HG03460 (cell line): Measurements from ENCODE around the gene CDH8.

Experiments
- ATAC-seq: cut with Tn5 transposase; IDR thresholded peaks from one replicate; pipeline ENCODE4 v1.9.1; 2021; ENCODE audit not compliant: unreplicated experiment

The CDH8 gene

DNA sequence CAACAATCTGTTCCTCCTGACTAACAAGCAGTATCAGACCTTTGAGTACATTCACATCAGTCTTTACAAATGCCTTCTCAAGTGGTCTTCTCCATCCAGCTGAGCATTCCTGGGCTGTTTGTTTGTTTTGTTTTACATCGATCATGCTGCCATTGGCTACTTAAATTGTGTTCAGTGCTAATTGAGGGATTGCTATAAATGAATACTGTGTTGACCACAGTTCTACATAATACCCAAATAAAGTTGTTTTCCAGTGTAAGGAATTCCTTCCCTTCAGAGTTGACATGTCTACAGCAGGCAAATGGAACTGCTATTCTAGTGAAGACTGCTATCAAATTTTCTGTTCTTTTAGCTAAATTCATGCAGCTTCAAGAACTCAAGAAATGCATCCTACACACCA, 3.2 kb downstream of the CDH8 start:
- ATAC-seq, result no peak

DNA sequence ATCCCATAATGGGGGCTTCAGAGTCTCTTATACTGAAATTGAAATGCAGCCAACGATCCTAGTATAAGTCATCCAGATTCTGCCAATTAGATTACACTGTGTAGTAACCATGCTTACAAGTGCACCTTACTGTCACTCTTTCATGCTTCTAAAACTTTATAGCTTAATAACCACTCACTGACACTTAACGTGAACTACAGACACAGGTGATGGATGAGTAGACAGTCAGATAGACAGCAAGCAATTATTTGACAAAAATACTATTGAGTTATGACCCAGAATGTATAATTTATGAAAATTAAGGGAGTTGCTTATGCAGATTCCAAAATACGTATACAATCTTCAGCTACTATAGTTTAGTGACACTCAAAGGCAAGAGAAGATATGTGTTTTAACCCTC, 6.3 kb downstream of the CDH8 start:
- ATAC-seq, result no peak

DNA sequence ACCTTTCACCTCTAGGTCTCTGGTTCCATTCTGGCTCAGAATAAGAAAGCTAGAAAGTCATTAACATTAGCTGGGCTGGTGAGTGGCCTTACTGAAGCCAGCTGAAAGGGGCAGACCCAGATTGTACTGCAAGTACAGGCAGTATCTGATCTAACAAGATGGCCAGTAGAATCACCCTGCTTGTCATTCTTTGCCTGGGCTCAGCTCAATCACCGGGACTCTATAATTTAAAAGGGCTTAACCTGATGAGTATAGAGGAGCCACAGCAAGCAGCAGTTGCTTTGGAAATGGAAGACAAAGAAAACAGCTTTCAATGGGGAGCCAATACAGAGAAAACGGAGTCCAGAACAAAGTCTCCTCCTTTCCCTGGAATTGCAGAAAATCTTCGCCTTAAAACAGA, 13.6 kb downstream of the CDH8 start:
- no peak for ATAC-seq

DNA sequence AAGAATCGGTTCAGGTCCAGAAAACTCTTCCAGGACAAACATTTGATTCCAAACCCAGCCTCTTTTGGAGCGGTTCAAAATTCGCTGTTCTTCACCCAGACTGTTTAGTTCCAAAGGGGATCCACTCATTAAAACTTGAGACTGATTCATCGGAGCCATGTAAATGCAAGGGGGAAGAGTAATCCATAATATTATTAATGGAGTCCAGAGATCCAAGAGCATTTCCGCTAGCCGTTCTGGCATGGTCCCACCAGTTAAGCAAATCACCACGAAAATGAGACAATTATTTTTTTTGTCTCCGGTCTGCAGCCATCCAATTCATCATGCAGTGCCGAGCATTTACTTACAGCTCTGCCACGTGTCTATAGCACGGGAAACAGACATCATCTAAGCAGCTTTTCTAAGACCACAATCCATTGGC, 15.1 kb downstream of the CDH8 start:
- ATAC-seq, result no peak

DNA sequence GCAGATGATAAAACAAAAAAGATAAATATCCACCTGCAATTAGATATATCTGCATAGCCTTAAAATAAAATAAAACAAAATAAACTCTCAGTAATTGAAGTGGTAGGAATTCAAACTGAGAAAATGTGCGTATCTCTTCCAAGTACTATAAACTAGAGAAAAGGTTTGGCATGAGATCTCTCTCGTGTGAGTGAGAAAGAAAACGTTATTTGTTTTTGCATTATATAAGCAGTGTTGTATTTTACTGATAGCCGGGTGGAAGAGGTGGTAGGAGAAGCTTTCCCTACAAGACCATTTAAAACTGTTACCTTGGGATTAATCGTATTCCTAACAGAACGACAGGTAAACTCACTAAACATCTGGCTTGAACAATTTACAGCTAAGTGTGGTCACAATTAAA, 15.6 kb downstream of the CDH8 start:
- no peak for ATAC-seq

DNA sequence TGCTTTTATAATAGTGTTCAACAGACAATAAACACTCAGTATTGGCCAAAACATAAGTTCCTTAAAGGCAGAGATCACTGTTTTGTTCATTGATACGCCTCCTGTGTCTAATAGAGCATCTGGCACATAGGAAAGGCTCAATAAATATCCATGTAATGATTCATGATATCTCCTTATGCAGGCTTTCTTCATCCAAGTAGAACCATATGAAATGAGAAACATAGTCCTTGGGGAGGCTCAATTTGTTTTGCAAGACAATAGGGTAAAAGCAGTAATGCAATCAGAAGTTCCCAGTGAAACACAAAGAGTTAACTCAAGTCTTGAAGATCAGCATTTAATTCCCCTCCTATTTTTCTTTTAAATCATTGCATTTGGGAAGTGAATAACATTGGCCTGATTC, 16.4 kb downstream of the CDH8 start:
- no peak for ATAC-seq

DNA sequence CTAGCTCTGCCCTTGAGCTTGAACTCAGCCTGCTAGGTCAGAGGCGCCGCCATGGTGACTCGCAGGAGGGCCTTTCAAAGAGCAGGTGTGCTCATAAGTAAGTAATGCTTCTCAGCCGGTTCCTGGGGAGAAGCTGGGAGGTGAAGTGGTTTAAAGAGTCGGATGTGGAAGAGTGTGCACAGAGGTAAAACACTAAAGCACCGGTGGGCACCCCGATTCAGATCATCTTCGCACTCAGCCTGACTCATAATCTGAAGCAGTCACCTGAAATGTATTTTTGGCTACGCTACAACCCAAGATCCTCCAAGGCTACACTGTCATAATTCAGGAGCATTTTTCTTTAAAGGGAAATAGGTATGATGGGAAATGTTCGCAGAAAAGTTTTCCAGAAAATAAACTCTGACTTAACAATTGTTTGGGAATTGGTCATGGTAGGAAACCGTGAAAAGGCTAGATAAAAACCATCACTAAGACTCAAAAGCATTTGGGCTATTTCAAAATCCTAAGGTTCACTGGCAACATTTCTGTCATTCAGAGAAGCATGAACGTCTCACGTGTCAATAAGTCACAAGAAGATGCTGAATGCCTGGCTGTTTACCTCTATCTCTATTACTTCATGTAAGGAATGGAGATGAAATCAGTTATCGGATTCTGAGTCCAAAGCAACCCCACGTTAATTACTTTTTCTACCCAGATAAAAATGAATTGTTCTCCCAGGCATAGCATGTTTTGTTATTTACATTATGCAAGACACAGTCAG, 17.8 kb downstream of the CDH8 start:
- no peak for ATAC-seq

DNA sequence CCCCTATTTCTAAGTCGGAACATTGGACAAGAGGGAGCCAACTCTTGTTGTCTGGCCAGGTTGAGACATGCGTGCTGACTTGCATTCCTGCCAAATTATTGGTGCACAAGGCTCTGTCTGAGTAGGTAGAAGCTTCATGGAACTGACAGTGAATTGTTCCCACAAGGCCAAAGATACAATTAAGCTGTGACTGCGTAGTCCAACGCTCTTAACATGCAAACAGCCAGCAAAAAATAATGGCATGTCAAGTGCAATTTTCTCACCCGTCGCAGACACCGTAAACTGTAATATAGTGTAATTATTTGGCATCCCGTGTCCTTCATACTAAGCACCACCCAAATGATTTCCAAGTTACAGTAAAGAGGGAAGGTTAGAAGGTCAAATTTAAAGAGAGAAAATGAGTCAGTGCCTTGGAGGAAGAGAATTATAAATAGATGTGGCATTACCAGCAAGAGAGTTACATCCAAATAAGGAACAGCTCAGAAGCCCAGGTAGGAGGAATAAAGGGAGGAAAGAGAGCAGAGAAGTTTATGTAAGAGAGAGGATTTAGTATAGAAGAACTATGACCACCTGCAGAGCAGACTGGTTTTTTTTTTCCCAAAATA, 21.8 kb downstream of the CDH8 start:
- no peak for ATAC-seq

DNA sequence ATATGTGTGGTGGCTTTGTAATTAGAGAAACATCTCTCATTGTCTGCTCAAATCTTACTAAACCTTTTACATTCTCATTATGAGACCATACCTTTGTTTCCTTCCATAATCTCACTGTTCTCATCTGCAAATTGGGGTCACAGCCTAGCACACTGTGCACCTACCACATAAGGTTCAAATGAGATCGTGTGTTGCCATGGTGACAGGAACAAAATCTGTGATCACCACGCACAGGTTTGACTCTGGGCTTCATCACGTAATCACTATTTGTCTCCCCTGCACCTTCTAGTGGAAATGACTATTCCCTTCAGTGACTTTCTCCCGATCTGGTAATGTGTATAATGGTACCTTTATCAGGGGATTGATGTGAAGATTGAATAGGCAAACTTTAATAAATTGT, 26.1 kb downstream of the CDH8 start:
- ATAC-seq, result no peak

DNA sequence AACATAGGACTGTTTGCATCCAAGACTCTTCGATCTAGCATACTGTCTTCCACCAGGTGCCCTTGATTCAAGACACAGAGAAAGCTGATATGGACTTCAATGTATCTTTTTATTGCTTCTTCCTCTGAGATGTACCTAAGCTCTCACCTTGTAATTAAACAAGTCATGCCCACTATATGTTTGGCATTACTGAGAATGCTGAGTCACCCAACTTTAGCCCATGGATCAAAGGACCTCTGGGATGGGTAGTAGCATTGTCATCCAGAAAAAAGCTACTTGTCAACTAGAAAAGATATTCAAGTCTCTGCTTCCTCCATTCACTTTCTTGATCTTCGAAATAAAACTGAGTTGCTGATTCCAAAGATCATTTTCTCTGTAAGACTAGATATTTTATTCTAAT, 37.8 kb downstream of the CDH8 start:
- ATAC-seq, result no peak

DNA sequence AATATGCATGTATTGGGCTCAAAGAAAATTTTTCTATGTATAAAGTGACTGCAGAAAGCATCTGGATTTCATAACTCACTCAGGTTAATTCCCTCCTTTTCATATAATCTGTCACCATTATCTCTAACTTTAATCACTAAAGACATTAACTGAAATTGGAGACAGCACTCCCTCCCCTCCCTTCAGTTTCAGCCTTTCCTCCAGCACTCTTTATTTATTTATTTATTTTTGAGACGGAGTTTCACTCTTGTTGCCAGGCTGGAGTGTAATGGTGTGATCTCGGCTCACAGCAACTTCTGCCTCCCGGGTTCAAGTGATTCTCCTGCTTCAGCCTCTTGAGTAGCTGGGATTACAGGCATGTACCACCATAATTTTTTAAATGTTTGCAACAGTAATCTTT, 43.1 kb downstream of the CDH8 start:
- no peak for ATAC-seq

DNA sequence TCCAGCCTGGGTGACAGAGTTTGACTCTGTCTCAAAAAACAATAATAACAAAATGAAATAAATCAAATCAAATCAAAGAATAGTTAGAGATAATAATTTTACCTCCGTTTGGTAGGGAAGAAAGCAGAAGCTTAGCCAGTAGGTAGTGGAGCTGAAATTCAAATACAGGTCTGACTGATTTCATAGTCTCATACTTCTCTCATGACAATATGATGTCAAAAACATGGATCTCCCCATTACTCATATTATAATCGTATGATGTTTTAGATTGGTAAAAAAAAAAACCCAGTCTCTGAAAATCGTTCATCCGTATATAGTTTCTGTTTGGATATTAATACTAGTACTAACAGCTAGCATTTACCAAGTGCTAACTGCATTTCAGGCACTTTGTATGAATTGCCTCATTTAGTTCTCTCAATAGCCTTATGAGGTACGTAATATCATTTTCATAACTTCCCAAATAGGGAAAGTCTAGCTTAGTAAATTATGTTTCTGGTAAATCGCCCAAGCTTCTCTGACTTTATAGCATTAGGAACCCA, 48.7 kb downstream of the CDH8 start:
- no peak for ATAC-seq

DNA sequence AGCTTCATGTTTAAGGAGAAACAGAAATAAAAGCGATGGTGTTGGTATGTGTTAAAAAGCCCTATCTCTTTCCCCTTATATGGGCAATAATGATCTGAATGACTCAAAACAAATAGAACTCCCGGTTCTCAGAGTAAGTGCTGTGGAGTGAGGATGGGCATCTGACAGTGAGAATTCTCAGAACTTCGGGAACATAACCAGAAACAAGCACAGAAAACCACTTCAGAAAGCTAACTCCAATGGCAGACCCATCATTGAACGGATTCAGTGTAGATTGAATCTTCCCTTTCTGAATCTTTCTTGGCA, 67.2 kb downstream of the CDH8 start:
- no peak for ATAC-seq

DNA sequence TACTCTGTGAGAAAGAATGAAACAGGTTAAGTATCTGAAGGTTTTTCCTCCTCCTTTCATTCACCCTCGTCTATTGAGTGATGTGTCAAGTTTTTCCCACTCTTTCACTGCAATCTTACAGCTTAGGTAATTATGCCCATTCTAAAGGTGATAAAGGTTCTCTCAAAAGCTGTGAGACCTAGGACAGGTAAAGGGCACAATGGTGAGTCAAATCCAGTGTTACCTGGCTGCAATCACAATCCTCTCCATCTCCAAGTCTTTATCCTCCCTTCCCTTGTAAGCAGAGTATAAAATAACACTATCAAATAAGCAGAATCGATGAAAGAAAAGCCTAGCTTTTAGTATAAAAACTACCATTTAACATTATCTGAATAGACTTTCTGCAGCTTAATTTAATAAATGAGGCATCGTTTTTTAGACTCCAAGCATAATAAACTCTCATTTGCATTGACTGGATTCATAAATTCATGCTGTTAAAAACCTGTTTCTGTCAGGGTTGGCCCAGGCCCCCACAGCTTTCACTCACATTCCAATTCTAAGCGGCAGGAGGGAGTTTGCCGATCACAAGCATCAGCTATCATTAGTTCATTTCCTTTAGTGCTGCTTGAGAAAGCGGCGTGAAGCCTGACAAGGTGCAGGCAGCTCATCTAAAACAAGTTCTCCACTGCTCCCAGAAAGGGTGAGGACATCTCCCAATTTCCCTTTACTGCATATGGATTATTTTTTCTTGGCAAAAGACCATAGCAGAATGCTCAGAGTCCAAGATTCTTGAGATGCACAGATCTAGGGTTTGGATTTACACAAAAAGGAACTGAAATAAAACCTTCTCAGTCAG, 67.8 kb downstream of the CDH8 start:
- no peak for ATAC-seq

DNA sequence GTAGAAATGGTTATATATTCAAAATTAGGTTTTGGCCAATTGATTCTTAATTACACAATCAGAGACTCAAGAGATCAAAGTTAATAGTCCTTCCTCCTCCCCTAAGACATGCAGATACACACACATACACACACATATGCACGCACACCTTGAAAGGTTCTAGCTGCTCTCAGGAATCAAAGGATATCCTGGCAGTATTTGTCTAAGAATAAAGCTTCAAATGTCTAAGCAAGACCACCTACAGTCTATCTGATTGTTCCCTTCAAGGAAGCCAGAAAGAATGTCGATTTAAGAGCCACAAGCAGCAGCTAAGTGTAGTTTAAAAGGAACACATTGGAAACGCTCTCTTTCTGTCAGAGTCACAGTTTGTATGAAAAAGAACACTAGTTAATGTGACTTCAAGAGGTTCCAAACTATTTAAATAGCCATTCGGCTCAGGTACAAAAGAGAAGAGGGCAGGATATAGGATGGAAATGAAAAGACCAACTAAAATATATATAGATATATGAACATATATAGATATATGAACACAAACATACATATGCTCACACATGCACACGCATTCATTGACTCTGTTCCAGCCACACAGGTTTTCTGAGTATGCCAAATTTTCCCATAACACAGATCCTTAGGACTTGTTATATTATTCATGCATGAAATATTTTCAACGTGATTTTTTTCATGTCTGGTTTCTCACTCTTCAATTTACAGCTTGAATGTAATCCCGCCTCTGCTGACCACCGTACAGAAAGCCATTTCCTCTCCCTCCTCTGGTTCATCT, 79.0 kb downstream of the CDH8 start:
- ATAC-seq, result no peak

DNA sequence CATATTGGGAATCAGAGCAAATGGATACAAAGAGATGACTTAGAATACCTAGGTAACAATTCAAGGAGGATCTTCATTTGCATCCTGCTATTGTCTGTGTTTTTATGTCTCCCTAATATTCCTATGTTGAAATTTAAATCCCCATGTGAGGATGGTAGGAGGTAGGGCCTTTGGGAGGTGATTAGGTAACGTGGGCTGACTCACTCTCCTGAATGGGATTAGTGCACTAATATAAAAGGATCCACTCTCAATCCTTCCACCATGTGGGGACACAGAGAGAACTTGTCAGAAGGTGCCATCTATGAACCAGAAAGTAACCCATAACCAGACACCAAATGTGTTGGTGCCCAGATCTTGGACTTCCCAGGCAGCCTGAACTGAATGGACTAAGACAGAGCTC, 83.4 kb downstream of the CDH8 start:
- ATAC-seq, result no peak

DNA sequence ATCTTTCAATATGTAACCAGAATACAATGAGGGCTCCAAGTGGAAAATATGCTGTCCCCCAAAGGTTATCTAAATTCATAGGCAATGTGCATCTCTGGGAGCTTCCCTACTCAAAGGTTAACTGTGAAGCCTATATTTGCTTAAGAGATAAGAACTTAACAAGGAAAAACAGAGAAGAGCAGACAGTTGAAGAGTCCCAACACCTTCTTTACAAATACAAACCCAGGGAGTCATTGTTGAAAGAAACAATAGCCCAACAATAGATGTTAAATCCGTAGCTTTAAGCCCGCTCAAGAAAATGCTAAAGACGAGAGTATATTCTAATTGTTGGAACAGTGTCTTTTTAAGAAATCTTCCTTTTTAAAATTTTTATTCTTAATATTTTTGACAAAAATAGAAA, 87.8 kb downstream of the CDH8 start:
- ATAC-seq, result no peak

DNA sequence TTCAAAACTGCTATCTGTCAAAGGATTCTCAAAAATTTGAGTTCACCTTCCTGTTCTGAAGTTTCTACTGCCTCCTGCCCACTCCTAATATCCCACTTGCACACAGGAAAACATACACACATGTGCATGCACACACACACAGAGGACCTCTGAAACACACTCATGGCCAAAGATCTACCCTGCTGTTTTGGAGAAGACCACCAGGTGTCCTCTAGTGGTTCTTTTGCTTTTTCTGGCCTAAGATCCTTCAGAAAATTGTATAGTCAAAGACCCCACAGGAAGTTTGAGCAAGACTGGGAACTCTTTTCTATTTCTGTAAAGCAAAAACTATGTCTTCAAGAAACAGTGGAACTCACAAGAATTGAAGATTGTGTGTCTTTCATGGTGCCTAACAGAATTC, 90.2 kb downstream of the CDH8 start:
- ATAC-seq, result no peak

DNA sequence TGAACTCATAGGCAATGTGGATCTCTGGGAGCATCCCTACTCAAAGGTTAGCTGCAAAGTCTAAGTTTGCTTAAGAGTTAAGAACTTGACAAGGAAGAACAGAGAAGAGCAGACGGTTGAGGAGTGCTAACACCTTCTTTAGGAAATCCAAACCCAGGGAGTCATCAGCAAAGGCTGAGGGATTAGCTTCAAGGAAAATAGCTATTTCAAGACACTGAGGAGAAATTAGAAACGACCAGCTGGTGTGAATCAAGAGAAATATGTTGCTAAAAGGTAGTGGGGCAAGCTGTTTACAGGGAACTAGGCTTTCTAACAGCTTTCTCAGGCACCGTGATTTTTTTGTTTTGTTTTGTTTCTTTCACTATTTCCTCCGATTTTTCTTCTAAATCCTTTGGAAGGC, 90.7 kb downstream of the CDH8 start:
- ATAC-seq, result no peak

DNA sequence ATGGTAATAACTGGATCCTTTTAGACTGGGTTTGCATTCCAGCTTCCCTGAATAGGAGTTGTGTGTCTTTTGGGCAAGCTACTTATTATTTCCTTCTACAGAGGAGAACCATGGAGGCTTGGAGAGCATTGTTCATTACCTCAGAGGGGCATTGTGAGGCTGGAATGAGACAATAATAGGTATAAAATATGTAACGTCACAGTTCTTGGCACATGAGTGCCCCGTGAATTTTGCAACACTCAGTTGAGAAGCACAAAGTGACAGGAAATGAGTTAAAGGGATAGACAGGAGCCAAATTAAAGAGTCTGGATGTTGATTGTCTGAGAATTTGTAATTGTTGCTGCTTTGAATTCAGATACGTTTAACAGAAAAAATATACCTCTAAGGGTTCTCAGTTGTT, 92.2 kb downstream of the CDH8 start:
- no peak for ATAC-seq

DNA sequence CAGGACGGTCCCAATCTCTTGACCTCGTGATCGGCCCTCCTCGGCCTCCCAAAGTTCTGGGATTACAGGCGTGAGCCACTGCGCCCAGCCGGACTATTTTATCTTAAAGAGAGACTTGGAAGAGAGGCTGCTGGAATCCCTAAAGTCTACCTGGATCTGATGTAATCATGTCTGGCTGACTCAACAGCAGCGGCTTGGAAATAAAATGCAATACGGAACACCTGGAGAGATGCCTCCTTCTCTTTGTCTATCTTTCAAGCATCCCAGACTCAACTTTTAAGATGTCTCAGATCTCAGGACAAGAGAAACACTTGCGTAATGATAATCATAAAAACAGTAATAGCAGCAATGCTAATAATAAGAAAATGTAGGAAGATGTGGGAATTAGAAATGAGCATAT, 95.6 kb downstream of the CDH8 start:
- ATAC-seq, result no peak
